Mesenchymal stem cell (in vitro differentiated cells and primary cell): Measurements from ENCODE around the gene SF3A2.

Experiments used
- DNase-seq: peaks from one replicate; pipeline ENCODE4 v3.0.0-alpha.2; 2013
- H2AFZ ChIP-seq: one replicate; pipeline ENCODE4 v1.6.1; 2013; ENCODE audit warnings: low read depth, mild to moderate bottlenecking, control low read depth, inconsistent platforms, low read length, moderate library complexity
- H2AK5ac ChIP-seq: 2 replicates; pipeline ENCODE4 v1.6.1; 2013; ENCODE audit warnings: low read length, moderate library complexity, mild to moderate bottlenecking, inconsistent platforms; ENCODE audit not compliant: severe bottlenecking
- H2BK120ac ChIP-seq: one replicate; pipeline ENCODE4 v1.6.1; 2013; ENCODE audit warnings: low read depth, mild to moderate bottlenecking, inconsistent platforms, low read length, moderate library complexity
- H2BK12ac ChIP-seq, 2 experiments: one replicate each; pipeline ENCODE4 v1.6.1; 2013; ENCODE audit warnings: inconsistent platforms in 2 of 2, low read length in 2 of 2, mild to moderate bottlenecking in 2 of 2, moderate library complexity in 2 of 2, control low read depth in 1 of 2
- H2BK15ac ChIP-seq: one replicate; pipeline ENCODE4 v1.6.1; 2013; ENCODE audit warnings: mild to moderate bottlenecking, low read depth, inconsistent platforms; ENCODE audit not compliant: poor library complexity, severe bottlenecking
- H2BK5ac ChIP-seq: 2 replicates; pipeline ENCODE4 v1.6.1; 2013; ENCODE audit warnings: low read depth, mild to moderate bottlenecking, low read length, control low read depth, inconsistent platforms; ENCODE audit not compliant: poor library complexity, severe bottlenecking
- H3K14ac ChIP-seq, 2 experiments: one replicate each; pipeline ENCODE4 v1.6.1; 2013; ENCODE audit warnings: inconsistent platforms in 2 of 2, low read length in 2 of 2, control low read depth in 1 of 2, mild to moderate bottlenecking in 1 of 2, moderate library complexity in 1 of 2
- H3K18ac ChIP-seq, 2 experiments: one replicate each; pipeline ENCODE4 v1.6.1; 2013; ENCODE audit warnings: inconsistent platforms in 2 of 2, low read length in 2 of 2, control low read depth in 1 of 2, low read depth in 1 of 2, mild to moderate bottlenecking in 1 of 2
- H3K23ac ChIP-seq, 2 experiments: one replicate each; pipeline ENCODE4 v1.6.1; 2013; ENCODE audit warnings: inconsistent platforms in 2 of 2, low read length in 2 of 2, mild to moderate bottlenecking in 2 of 2, moderate library complexity in 2 of 2, control low read depth in 1 of 2
- H3K27ac ChIP-seq: 2 replicates; pipeline ENCODE4 v1.5.1; 2013; ENCODE audit warnings: mild to moderate bottlenecking, moderate library complexity, low read length, control low read depth, inconsistent platforms; ENCODE audit not compliant: poor library complexity, severe bottlenecking
- H3K27me3 ChIP-seq, 2 experiments: 2 replicates each; pipeline versions ENCODE4 v1.6.1 to v1.7.0; 2013; ENCODE audit warnings: low read length in 2 of 2, mild to moderate bottlenecking in 2 of 2, moderate library complexity in 2 of 2, control low read depth in 1 of 2, inconsistent platforms in 1 of 2; ENCODE audit not compliant: control insufficient read depth in 1 of 2, insufficient read depth in 1 of 2
- H3K36me3 ChIP-seq, 2 experiments: 2 replicates each; pipeline versions ENCODE4 v1.6.1 to v1.7.0; 2013; ENCODE audit warnings: low read length in 2 of 2, control low read depth in 1 of 2, inconsistent platforms in 1 of 2, low read depth in 1 of 2, mild to moderate bottlenecking in 1 of 2; ENCODE audit not compliant: insufficient read depth in 2 of 2, control insufficient read depth in 1 of 2
- H3K4ac ChIP-seq, 2 experiments: one replicate each; pipeline ENCODE4 v1.6.1; 2013; ENCODE audit warnings: inconsistent platforms in 2 of 2, low read length in 2 of 2, mild to moderate bottlenecking in 2 of 2, moderate library complexity in 2 of 2, control low read depth in 1 of 2, low read depth in 1 of 2
- H3K4me1 ChIP-seq: 2 replicates; pipeline ENCODE4 v1.6.1; 2013; ENCODE audit warnings: low read depth, low read length, control low read depth; ENCODE audit not compliant: control insufficient read depth, insufficient read depth
- H3K4me2 ChIP-seq: 2 replicates; pipeline ENCODE4 v1.6.1; 2013; ENCODE audit warnings: low read length, mild to moderate bottlenecking, inconsistent platforms; ENCODE audit not compliant: poor library complexity, severe bottlenecking
- H3K4me3 ChIP-seq, 2 experiments: 2 replicates each; pipeline versions ENCODE4 v1.5.1 to v1.7.0; 2013; ENCODE audit warnings: low read length in 2 of 2, mild to moderate bottlenecking in 2 of 2, control low read depth in 1 of 2, low read depth in 1 of 2; ENCODE audit not compliant: insufficient read depth in 1 of 2
- H3K79me1 ChIP-seq: replicated peaks from 2 replicates; pipeline ENCODE4 v1.6.1; 2013; ENCODE audit warnings: mild to moderate bottlenecking, control low read depth, low read length, inconsistent platforms; ENCODE audit not compliant: poor library complexity, severe bottlenecking
- H3K9ac ChIP-seq: 2 replicates; pipeline ENCODE4 v1.7.0; 2013; ENCODE audit warnings: mild to moderate bottlenecking, low read length, moderate library complexity
- H3K9me3 ChIP-seq: 2 replicates; pipeline ENCODE4 v1.7.0; 2013; ENCODE audit warnings: mild to moderate bottlenecking, low read length; ENCODE audit not compliant: control insufficient read depth
- H4K8ac ChIP-seq: one replicate; pipeline ENCODE4 v1.6.1; 2013; ENCODE audit warnings: inconsistent platforms, mild to moderate bottlenecking, low read length, moderate library complexity
- H4K91ac ChIP-seq: one replicate; pipeline ENCODE4 v1.6.1; 2013; ENCODE audit warnings: mild to moderate bottlenecking, low read length, inconsistent platforms
- WGBS: methylation state at CpG from one replicate; pipeline ENCODE4 v1.1.7; 2013; ENCODE audit warnings: mixed read lengths; 5-methylcytosine and 5-hydroxymethylcytosine counted together

SF3A2 gene

DNA sequence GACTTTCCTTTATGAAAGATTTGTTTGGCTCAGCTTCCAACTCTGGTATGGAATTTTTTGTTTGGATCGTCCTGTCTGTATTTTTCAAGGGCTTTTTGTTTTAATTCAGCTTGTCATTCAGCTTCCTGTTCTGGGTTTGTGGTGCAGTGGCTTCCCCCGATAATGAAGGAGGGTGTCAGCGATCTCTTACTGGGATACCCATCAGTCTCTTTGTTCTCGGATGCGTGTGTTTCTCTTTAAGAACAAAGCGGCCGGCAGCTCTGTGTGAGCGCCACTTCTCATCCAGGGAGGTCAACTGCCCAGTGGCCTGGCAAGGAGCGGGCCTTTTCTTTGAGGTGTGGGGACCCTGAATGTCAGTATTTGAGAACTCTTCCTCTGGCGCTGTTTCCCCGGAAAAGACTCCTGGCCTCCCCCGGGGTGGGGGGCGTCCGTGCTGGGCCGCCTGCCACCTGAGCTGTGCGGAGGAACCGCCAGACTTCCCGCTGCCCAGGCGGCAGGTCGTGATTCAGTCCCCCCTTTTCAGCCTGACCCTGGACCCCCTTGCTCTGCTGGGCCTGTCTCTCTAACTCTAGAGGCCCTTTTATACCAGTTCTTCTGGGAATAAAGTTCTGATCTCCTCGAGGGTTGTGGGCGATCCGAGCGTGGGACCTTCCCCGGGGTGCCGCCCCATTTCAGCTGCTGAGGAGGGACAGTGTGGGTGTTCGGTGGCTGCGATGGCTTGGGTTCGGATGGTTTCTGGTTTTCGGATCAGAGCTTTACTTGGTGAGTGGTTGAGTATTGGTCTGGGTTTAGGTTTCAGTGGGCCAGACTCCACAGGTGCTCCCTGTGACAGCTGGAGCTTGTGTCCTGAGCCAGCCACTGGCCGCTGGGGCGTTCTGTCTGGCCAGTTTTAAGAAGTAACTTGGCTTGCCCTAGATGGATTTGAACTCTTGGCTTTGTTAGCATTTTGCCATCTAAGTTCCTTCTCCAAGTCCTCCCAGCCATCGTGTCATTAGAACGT is 3.4 kb downstream of the SF3A2 start:
- H3K4me2 ChIP-seq, result peak overlapping the region; percentile 71
- H4K91ac ChIP-seq, result no peak overlapping the region
- H2BK5ac ChIP-seq, result peak overlapping the region; percentile 14
- no peak overlapping the region for H3K23ac ChIP-seq
- 60% methylated on average over 33 of the region's 34 CpGs for WGBS
- H3K79me1 ChIP-seq, result peaks cover 8% of the 10 kb centered on the region
- peaks cover 26 to 53% of the 10 kb centered on the region in 2 experiments for H3K36me3 ChIP-seq
- H2BK12ac ChIP-seq, result peak overlapping the region in 1 of 2 experiments; percentile 1
- peaks cover 37% of the 10 kb centered on the region for H3K4me1 ChIP-seq
- no peak overlapping the region for H4K8ac ChIP-seq
- no peak for DNase-seq
- H3K27ac ChIP-seq, result peak overlapping the region; percentile 34
- H3K4me3 ChIP-seq, result peak overlapping the region; percentile 50 to 80
- no peak overlapping the region for H2AFZ ChIP-seq
- H3K9ac ChIP-seq, result peak overlapping the region; percentile 84
- no peak overlapping the region for H3K14ac ChIP-seq
- H3K9me3 ChIP-seq, result no peaks in the 10 kb centered on the region
- peak overlapping the region; percentile 28 for H2AK5ac ChIP-seq
- no peak overlapping the region for H2BK15ac ChIP-seq
- no peaks in the 10 kb centered on the region for H3K27me3 ChIP-seq
- peak overlapping the region in 1 of 2 experiments; percentile 17 for H3K4ac ChIP-seq
- no peak overlapping the region for H2BK120ac ChIP-seq
- peak overlapping the region in 1 of 2 experiments; percentile 26 for H3K18ac ChIP-seq

DNA sequence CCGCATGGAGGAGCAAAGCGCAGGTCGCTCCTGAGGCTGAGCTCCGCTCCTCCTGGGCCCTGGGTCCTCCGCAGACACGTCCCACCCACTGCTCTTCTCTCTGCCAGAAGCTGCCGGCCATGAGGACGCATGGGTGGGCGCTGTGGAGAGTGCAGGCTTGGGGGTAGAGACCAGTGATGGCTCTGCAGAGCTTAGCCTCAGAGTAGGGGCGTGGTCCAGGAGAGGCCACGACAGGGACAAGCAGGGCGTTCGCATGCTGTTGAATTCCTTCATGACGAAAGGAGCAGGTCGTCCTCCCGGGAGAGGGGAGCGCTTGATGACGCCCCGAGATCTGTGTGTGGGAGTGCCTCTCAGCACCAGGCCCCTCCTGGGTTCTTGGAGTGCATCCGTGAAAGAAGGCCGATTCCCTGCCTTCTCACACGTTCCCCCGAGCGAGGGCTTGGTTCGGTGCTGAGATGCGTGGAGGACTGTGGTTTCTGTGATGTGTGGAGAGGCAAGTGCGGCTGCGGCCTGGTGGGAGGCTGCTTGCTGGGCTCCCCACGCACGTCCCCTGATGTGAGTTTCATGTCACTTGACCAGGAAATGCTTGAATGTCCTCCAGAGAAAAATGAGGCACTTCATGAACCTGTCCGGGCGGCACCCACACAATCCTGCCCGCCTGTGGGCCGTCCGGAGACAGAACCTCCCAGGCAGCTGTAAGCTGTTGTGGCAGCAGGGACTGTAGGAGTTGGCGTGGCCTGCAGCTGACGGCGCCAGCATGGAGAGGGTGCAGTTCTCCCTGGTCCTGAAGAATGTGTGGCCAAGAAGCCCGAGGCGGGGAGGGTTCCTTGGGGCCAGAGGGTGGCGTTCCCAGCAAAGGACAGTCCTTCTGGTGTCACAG is 4.5 kb downstream of the SF3A2 start:
- Histone ChIP-seq H3K9me3 (no peaks in the 10 kb centered on the region), H3K4me1 (peaks cover 37% of the 10 kb centered on the region), H2BK12ac (peak overlapping the region in 1 of 2 experiments; percentile 28), H3K23ac (peak overlapping the region; percentile 37 to 81), H3K4me2 (no peak overlapping the region), H2AFZ (no peak overlapping the region), H4K8ac (peak overlapping the region; percentile 0), H3K9ac (peak overlapping the region; percentile 84), H2BK15ac (no peak overlapping the region), H2AK5ac (peak overlapping the region; percentile 20), H2BK5ac (no peak overlapping the region), H3K27ac (no peak overlapping the region), H3K36me3 (peaks cover 37 to 64% of the 10 kb centered on the region in 2 experiments), H3K79me1 (peaks cover 18% of the 10 kb centered on the region), H3K18ac (no peak overlapping the region), H3K4me3 (peak overlapping the region in 1 of 2 experiments; percentile 80), H2BK120ac (no peak overlapping the region), H3K27me3 (no peaks in the 10 kb centered on the region), H3K14ac (no peak overlapping the region), H4K91ac (peak overlapping the region; percentile 71), H3K4ac (no peak overlapping the region)
- no peak for DNase-seq
- WGBS, result 93% methylated on average over 41 of the region's 41 CpGs

DNA sequence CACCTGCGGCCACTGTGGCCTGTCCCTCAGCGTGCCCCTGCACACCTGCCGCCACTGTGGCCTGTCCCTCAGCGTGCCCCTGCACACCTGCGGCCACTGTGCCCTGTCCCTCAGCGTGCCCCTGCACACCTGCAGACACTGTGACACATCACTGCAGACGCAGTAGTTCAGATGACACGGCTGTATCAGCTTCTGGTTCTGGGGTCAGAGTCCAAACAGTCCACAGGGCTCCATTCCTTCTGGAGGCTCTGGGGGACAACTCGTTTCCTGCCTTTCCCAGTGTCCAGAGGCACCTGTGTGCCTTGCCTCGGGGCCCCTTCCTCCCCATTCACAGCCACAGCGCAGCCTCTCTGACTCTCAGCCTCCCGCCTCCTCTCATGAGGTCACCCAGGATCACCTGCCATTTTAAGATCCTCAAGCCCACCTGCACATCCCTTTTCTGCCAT is 5.5 kb downstream of the SF3A2 start:
- H3K27me3 ChIP-seq, result no peaks in the 10 kb centered on the region
- H3K18ac ChIP-seq, result no peak overlapping the region
- H3K14ac ChIP-seq, result no peak overlapping the region

More for the DNA sequence above, 5.5 kb downstream of the SF3A2 start:
- H3K27ac ChIP-seq, result no peak overlapping the region
- H3K36me3 ChIP-seq, result peaks cover 46 to 74% of the 10 kb centered on the region in 2 experiments
- no peak overlapping the region for H3K23ac ChIP-seq
- H4K8ac ChIP-seq, result no peak overlapping the region
- no peak overlapping the region for H3K4me2 ChIP-seq
- no peak overlapping the region for H3K9ac ChIP-seq
- no peak overlapping the region for H2AK5ac ChIP-seq
- H3K9me3 ChIP-seq, result no peaks in the 10 kb centered on the region
- DNase-seq, result no peak
- no peak overlapping the region for H2BK5ac ChIP-seq
- H3K4me3 ChIP-seq, result no peak overlapping the region
- peaks cover 39% of the 10 kb centered on the region for H3K4me1 ChIP-seq
- H2BK12ac ChIP-seq, result no peak overlapping the region
- peaks cover 18% of the 10 kb centered on the region for H3K79me1 ChIP-seq
- WGBS, result 94% methylated on average over 12 of the region's 12 CpGs
- H2AFZ ChIP-seq, result no peak overlapping the region
- peak overlapping the region; percentile 61 for H4K91ac ChIP-seq
- no peak overlapping the region for H3K4ac ChIP-seq
- no peak overlapping the region for H2BK120ac ChIP-seq
- H2BK15ac ChIP-seq, result no peak overlapping the region
